ENCODE measurements around the gene PPAN. TPM values are rescaled to one million over a fixed set of nuclear protein-coding genes. Genes with fewer than 3 reads are reported as not detected.

PPAN gene
- polyA plus RNA-seq, 3 donors, result 25.6 to 31.1 (median 25.8) TPM

- no peak for DNase-seq (ENCODE audit: low read depth in 3 of 3, low spot score in 2 of 3)
Measured at GRCh38 chr19:10112037-10112761, 6.0 kb downstream of the PPAN start.

GRCh38 chr19:10112895-10113591 is 6.9 kb downstream of the PPAN start:
- no peak for DNase-seq (ENCODE audit: low read depth in 3 of 3, low spot score in 2 of 3)

GRCh38 chr19:10113592-10113963 is 7.4 kb downstream of the PPAN start:
- no peak for DNase-seq (ENCODE audit: low read depth in 3 of 3, low spot score in 2 of 3)

- no peak for DNase-seq (ENCODE audit: low read depth in 3 of 3, low spot score in 2 of 3)
Measured at GRCh38 chr19:10113964-10114650, 7.9 kb downstream of the PPAN start.

GRCh38 chr19:10114651-10115391 is 8.7 kb downstream of the PPAN start:
- DNase-seq (ENCODE audit: low read depth in 3 of 3, low spot score in 2 of 3), result no peak

DNA sequence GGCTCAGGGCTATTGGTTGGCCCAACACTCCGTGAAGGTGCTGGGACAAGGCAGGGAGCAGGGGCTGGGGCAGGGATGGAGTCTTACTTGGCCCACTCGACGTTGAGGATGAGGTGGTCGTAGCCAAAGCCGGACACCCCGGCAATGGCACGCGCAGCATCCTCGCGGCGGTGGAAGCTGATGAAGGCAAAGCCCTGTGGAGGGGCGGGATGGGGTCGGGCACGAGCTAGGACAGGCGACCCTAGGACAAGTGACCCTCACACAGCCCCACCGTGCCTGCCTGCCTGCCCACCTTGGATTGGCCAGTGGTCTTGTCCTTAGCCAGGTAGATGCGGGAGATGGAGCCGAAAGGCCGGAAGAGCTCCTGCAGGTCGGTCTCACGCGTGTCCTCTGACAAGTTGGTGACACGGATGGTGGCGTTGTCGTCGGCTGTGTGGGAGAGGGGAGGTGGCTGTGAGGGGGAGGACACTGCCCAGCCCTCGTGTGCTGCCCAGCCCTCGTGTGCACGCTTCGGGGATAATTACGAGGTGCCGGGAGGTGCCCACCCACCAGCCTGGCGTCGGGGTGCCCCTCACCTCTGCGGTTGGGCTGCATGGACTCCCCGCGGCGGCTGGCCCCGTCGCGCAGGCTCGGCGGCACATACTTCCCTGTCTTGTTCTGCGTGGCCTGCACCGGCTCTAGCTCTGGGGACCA is 9.4 kb downstream of the PPAN start:
- no peak for DNase-seq (ENCODE audit: low read depth in 3 of 3, low spot score in 2 of 3)

GRCh38 chr19:10116085-10116865 is 10.1 kb downstream of the PPAN start:
- no peak for DNase-seq (ENCODE audit: low read depth in 3 of 3, low spot score in 2 of 3)

DNA sequence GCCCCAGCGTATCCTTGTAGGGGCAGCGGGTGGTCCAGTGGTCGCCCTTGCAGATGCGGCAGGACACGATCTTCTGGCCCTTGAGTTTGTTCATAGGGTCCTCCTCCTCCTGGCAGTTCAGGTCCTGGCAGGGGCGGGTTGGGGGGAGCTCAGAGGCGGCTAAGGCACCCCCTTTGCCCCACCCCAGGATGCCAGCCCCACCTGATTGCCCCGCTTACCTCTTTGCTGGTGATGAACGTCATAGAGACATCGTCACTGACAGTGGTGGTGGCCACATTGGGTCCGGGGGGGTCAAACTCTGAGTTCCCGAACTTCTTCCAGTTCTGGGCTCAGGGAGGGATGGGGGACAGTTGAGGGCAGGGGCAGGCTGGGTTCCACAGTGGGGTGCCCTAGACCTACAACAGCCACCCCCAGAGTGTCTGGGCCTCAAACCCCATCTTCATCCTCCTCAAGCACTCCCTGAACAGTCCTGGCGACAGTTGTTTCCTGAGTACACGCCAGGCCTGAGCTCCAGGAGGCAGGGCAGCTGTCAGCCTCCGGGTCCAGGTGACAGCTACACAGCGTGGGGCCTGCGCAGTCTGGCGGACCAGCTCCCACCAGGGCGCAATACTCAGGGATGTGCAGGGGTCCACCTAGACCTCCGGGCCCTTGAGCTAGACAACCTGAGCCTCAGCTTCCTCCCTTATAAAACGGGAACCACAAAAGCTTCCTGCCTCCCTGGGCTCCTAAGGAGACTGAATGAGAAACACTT is 10.9 kb downstream of the PPAN start:
- DNase-seq (ENCODE audit: low read depth in 3 of 3, low spot score in 2 of 3), result no peak

DNA sequence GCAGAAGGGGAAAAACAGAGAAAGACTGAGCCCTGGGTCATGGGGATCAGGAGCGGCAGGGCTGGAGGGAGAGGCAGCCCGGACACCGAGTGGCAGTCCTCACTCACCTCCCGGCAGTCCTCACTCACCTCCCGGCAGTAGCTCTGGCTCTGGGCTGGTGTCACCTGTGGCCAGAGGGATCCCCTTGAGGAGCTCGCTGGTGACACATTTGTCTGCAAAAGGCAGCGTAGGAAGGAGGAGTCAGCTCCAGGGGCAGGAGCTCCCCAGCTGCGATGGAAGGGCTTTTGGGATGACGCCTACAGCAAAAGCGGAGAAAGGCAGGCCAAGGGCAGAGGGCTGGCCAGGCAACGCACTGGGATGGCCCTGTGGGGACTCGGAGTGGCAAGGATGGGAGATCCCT is 12.8 kb downstream of the PPAN start:
- DNase-seq (ENCODE audit: low read depth in 3 of 3, low spot score in 2 of 3), result no peak

- DNase-seq (ENCODE audit: low read depth in 3 of 3, low spot score in 2 of 3), result no peak
Measured at GRCh38 chr19:10120538-10121189, 14.5 kb downstream of the PPAN start.

DNA sequence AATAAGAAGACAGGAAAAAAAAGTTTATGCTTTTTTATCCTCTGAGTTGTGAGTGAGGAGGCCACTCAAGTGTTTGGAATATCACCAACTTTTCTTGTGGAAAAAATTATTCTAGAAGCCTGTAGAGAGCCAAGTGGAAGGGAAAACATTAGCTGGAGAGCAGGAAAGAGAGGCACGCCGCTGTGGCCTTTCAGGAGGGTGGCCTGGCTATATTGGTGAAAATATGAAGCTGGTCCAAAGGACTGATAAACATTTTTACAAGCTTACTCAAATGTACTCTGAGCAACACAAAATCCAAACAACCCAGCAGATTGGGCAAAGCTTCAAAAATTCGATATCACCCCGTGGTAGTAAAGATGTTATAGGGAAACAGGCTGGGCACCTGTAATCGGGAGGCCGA is 15.9 kb downstream of the PPAN start:
- DNase-seq (ENCODE audit: low read depth in 3 of 3, low spot score in 2 of 3), result no peak

- DNase-seq (ENCODE audit: low read depth in 3 of 3, low spot score in 2 of 3), result no peak
Measured at GRCh38 chr19:10124429-10124828, 18.3 kb downstream of the PPAN start.

- DNase-seq (ENCODE audit: low read depth in 3 of 3, low spot score in 2 of 3), result no peak
Measured at GRCh38 chr19:10126213-10126639, 20.1 kb downstream of the PPAN start.

DNA sequence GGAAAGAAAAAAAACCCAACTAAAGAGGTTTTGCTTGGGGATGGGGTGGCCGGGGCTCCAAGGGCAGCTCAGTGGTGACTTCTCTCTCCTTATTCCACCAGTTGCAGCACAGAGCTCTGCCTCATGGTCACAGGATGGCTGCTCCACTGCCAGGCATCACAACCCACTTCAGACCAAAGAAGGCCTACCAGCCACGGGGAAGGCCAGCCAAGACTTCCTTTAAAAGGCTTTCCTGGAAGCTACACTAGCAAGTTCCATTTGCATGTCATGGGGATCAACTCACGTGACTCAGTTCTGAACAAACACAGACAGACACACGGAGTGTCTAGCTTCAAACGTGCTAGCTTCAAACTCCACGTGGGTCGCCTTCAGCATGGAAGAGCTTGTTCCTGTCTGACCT is 26.7 kb downstream of the PPAN start:
- DNase-seq (ENCODE audit: low read depth in 3 of 3, low spot score in 2 of 3), result no peak

- no peak for DNase-seq (ENCODE audit: low read depth in 3 of 3, low spot score in 2 of 3)
Measured at GRCh38 chr19:10133596-10133995, 27.4 kb downstream of the PPAN start.

DNA sequence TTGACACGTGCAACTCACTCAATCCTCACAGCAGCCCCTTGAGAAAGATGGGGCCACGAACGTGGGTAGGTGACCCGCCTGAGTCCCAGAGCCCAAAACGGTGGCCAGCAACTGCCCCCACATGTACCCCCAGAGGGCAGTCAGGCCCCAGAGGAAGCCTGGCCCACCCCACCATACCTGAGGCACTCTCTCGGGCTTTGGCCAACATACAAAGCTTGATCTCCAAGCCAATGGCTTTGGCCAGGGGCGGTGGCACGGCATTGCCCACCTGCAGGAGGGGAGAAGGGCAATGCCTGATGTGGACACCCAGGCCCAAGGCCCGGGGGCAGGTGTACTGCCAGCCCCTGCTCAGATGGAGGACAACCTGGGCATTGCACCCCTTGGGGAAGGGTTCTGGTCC is 27.9 kb downstream of the PPAN start:
- no peak for DNase-seq (ENCODE audit: low read depth in 3 of 3, low spot score in 2 of 3)

GRCh38 chr19:10135551-10136334 is 29.6 kb downstream of the PPAN start:
- no peak for DNase-seq (ENCODE audit: low read depth in 3 of 3, low spot score in 2 of 3)

- DNase-seq (ENCODE audit: low read depth in 3 of 3, low spot score in 2 of 3), result no peak
Measured at GRCh38 chr19:10136936-10137335, 30.8 kb downstream of the PPAN start.
